Urinary bladder (tissue), 4 donors: ENCODE measurements around the gene STEAP4. TPM values are rescaled to one million over a fixed set of nuclear protein-coding genes. Genes with fewer than 3 reads are reported as not detected.

ENCODE experiments used
- DNase-seq: peaks from one replicate; pipeline ENCODE4 v3.0.0-alpha.2; 2015; ENCODE audit errors: extremely low spot score
- H3K27ac ChIP-seq: one replicate; pipeline ENCODE4 v1.5.1; 2013; ENCODE audit warnings: low read depth, mild to moderate bottlenecking, moderate library complexity
- H3K36me3 ChIP-seq: one replicate; pipeline ENCODE4 v1.6.1; 2013; ENCODE audit warnings: mild to moderate bottlenecking, moderate library complexity; ENCODE audit not compliant: insufficient read depth
- H3K4me1 ChIP-seq: one replicate; pipeline ENCODE4 v1.6.1; 2013; ENCODE audit warnings: mild to moderate bottlenecking, moderate library complexity; ENCODE audit not compliant: insufficient read depth
- H3K4me3 ChIP-seq: one replicate; pipeline ENCODE4 v1.5.1; 2013; ENCODE audit warnings: low read depth, low read length
- WGBS: extraction: QIAGEN DNeasy Blood & Tissue Kit; methylation state at CpG from one replicate; pipeline ENCODE4 v1.1.7; 2013; 5-methylcytosine and 5-hydroxymethylcytosine counted together
- polyA plus RNA-seq: library from polyadenylated mRNA; stranded (reverse); fragments of 200-250 nt; gene quantifications from one replicate; pipeline ENCODE4 v1.2.3, GENCODE V29; 2013
- total RNA-seq: library from RNA; depleted of rRNA; stranded (reverse); fragments of >200 nt; gene quantifications from one replicate; pipeline ENCODE4 v1.2.3, GENCODE V29; 2014
- donor health status: healthy with polysubstance abuse.
- donor health status: healthy.

STEAP4 gene
- total and polyA plus RNA-seq, 2 donors, result 13.2 to 23.8 TPM

DNA sequence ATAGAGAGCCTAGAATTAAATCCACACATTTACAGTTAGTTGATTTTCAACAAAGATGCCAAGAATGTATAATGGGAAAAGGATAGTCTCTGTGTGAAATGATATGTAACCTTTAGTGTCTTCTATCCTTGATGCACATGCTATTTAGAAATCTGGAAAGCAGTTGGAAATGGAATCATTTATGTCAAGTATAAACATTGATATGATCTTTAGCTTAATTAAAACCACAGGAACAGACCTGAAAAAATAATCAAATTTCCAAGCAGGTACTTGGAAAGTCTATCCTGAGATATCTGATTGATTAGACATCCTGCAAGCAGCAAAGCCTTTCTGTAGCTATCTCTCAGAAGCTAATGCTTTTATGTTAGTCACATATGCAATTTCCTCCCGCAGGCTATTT, 62.4 kb downstream of the STEAP4 start:
- Histone ChIP-seq H3K27ac (no peak overlapping the region), H3K4me3 (no peak overlapping the region), H3K36me3 (no peaks in the 10 kb centered on the region), H3K4me1 (no peaks in the 10 kb centered on the region)
- DNase-seq, result no peak
- WGBS, result 90% methylated on average over 1 of the region's 1 CpG

DNA sequence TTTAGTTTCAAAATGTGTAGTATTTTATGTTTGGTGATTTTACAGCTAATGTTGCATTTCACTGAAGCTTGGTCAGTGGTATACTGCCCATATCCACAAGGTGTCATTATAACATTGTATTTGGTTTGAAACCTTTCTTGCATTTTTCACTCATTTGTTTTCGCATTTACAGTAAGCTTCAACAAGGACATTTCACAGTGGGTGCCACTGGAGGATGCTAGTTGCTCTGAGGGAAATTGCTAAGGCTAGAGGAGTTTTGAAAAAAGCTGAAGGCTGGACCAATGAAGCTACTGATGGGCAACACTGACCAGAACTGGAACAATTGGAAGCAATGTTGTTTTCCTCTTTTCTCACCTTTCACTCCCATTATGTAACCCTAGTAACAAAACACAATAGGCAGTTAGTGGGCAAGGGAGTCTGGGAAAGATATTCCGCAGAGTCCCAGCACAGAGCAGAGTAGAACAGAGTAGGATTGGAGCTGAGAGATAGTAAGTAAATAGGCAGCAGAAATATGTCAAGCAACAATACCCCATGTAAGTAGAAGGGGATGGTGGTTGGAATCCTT, 63.3 kb downstream of the STEAP4 start:
- no peaks in the 10 kb centered on the region for H3K36me3 ChIP-seq
- DNase-seq, result no peak
- WGBS, result 28% methylated on average over 2 of the region's 2 CpGs
- no peak overlapping the region for H3K4me3 ChIP-seq
- no peak overlapping the region for H3K27ac ChIP-seq
- no peaks in the 10 kb centered on the region for H3K4me1 ChIP-seq

DNA sequence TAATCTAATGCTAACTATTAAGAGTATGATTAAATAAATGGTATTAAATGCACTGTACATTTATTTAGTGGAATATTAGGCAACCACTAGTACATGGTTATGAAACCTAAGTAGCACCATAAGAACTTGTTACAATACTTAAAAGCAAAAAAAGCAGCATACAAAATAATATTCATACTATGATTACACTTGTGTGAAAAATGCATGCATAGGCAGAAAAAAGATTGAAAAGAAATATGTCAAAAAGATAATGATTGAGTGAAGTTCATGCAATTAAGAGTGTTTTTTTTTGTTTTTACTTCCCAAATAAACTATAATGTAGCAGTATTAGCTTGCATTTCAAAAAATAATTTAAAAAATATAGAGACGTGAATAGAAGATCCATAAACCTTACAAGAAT, 66.8 kb downstream of the STEAP4 start:
- Histone ChIP-seq H3K4me1 (no peaks in the 10 kb centered on the region), H3K36me3 (no peaks in the 10 kb centered on the region), H3K4me3 (no peak overlapping the region), H3K27ac (no peak overlapping the region)
- WGBS, result 89% methylated on average over 1 of the region's 1 CpG
- DNase-seq, result no peak

DNA sequence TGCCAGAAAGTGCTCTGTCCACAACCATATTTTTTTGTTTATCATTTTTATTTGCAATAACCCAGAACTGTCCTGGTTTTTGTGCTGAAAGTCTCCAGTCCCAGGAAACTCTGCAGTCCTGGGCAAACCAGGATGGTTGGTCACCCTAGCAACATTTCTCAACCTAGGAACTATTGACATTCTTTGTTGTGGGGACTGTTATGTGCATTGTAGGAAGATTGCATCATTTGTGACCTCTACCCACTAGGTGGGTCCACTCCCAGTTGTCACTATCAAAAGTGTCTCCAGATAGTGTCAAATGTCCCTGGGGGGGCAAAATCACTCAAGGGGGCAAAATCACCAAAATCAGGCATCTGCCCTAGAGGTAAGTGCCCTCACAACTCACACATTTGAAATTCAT, 72.9 kb downstream of the STEAP4 start:
- no peaks in the 10 kb centered on the region for H3K36me3 ChIP-seq
- no peak overlapping the region for H3K27ac ChIP-seq
- no peak overlapping the region for H3K4me3 ChIP-seq
- no peaks in the 10 kb centered on the region for H3K4me1 ChIP-seq
- no peak for DNase-seq

DNA sequence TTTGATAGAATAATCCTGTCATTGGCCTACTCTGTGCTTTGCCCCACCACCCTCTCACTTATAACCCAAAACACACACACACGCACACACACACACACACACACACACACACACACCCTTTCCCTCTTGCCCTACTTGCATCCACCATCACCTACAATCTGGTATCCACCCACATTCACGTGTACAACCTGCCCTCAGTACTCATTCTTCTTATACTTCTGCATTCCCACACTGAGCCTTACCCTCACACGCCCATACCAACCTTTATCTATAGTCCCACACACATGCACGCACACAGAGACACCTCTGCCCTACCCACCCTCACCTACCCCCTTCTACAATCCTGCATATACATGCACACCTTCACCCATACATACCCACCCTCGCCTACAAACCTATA, 76.0 kb downstream of the STEAP4 start:
- Histone ChIP-seq H3K27ac (no peak overlapping the region), H3K36me3 (no peaks in the 10 kb centered on the region), H3K4me1 (no peaks in the 10 kb centered on the region), H3K4me3 (no peak overlapping the region)
- 80% methylated on average over 5 of the region's 5 CpGs for WGBS
- DNase-seq, result no peak

DNA sequence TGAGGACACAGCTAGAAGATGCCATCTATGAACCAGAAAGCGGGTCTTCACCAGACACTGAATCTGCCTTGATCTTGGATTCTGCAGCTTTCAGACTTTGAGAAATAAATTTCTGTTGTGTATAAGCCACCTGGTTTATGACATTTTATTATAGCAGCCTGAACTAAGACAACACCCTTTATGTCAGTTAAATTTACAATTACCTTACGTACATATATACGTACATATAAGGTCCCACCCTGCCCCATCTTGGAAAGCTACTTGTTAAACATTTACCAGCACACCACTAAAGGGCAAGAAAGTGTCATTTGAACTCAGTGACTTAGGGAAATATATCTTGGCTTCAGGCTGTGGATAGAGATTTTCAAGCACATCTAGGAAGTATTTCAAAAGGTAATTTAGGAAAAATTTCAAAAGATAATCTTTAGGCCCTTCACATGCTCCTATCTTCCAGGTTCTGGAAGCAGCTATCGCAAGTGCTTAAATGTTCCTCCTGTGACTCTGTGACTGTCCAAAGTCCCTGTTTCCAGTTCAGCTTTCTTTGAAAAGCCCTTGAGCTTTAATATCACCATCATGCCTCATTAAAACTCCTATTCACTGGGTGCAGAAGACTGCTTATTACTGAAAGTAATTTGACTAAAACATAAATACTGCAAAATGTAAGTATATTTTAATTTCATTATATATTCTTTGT, 77.2 kb downstream of the STEAP4 start:
- Histone ChIP-seq H3K4me1 (no peaks in the 10 kb centered on the region), H3K27ac (no peak overlapping the region), H3K36me3 (no peaks in the 10 kb centered on the region), H3K4me3 (no peak overlapping the region)
- DNase-seq, result no peak
- WGBS, result 91% methylated on average over 4 of the region's 4 CpGs

DNA sequence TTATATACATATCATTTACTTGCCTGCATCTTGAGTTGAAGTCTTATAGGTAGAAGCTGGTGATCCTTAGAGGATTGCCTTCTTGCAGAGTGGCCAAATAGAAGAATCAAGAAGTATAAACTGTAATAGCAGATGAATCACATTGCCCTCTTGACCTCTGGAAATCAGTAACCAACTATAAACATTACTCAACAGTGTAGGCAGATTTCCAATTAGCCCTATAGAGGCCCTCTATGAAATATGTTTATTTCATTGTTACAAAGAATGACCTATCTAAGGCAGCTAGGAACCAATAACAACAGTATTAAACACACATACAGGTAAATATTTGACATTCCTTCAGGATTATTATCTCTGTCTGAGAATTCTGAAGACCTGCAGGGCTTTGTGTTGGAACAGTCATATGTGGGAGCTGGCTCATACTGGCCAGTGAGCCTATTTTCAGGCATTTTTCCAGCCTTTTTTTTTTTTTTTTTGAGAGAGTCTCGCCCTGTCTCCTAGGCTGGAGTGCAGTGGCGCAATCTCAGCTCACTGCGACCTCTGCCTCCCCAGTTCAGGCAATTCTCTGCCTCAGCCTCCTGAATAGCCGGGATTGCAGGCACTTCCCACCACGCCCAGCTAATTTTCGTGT, 79.7 kb downstream of the STEAP4 start:
- no peak for DNase-seq
- WGBS, result 87% methylated on average over 6 of the region's 6 CpGs
- Histone ChIP-seq H3K4me1 (no peaks in the 10 kb centered on the region), H3K4me3 (no peak overlapping the region), H3K27ac (no peak overlapping the region), H3K36me3 (no peaks in the 10 kb centered on the region)

DNA sequence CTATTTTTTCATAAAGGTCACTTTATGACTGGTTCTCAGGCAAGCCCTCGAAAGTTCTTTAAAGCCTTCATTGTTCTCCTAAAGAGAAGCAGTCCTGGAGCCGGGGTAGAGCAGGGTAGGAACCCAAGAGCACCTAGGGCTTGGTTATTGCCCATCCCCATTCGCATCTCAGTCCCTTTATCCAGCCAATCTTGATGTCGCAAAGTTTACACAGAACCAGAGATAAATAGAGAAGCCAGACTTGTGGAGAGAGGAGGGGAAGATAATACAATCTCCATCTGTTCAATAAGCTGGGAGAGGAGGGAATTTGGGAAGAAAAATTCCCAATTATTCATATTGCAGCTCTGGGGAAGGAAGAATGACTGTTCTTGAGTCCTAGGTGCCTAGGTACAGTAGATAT, 80.5 kb downstream of the STEAP4 start:
- Histone ChIP-seq H3K36me3 (no peaks in the 10 kb centered on the region), H3K27ac (no peak overlapping the region), H3K4me3 (no peak overlapping the region), H3K4me1 (no peaks in the 10 kb centered on the region)
- 75% methylated on average over 4 of the region's 4 CpGs for WGBS
- no peak for DNase-seq

DNA sequence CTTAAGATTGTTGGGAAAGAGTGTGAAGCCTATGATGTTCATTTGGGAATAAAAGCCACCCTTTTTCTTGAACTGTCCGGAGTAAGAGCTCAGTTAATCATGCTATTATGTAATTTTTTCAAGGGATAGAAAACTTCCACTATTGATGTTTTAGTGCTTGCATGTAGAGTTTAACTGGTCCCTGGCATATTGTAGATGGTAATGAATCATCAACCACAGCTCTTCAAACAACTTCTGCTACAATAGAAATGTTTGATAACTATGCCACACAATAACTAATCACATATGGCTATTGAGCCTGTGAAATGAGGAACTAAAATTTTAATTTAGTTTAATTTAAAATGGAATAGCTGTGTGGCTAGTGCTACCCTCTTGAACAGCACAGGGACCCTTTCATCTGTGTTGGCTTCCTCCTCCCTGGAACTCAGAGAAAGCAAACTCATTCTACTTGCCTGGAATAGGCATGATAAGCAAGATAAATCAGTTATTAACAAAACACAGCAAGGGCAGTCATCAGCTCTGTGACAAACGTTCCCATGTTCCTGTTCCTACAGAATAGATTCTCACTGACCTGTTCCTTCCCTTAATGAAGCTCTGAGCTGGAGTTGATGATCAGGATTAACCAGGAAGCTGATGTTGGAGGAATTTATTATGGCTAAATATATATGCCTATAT, 82.0 kb downstream of the STEAP4 start:
- Histone ChIP-seq H3K27ac (no peak overlapping the region), H3K4me3 (no peak overlapping the region), H3K4me1 (no peaks in the 10 kb centered on the region), H3K36me3 (no peaks in the 10 kb centered on the region)
- WGBS, result 57% methylated on average over 2 of the region's 2 CpGs
- no peak for DNase-seq

DNA sequence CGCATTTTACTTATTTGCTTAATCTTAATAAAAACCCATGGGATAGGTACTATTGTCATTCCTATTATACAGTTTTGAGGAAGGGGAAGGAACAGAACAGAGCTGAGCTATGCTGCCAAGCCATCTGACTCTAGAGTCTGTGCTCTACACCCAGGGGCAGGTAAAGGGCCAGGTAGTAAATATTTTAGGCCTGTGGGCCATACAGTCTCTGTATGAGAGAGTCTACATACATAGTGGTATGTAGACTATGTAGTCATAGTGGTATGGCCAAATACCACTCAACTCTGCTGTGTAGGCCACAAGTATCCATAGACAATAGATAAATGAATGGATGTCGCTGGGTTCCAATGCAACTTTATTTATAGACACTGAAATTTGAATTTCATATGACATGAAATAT, 83.4 kb downstream of the STEAP4 start:
- DNase-seq, result no peak
- no peak overlapping the region for H3K4me3 ChIP-seq
- H3K4me1 ChIP-seq, result no peaks in the 10 kb centered on the region
- no peaks in the 10 kb centered on the region for H3K36me3 ChIP-seq
- WGBS, result 97% methylated on average over 2 of the region's 2 CpGs
- no peak overlapping the region for H3K27ac ChIP-seq

Other genes with a start within 250 kb of the STEAP4 start
- gene SRI, start 86.9 kb downstream of the STEAP4 start, total RNA-seq, result 92.9 TPM
- gene SRI, start 86.9 kb downstream of the STEAP4 start, polyA plus RNA-seq, result 88.1 TPM